Measurements from ENCODE around the gene TMEM255B. TPM values are rescaled to one million over a fixed set of nuclear protein-coding genes. Genes with fewer than 3 reads are reported as not detected.

The TMEM255B gene
- total RNA-seq, 1 experiment from 2014 or later = 2.8 TPM

GRCh38 chr13:113843063-113843654 is 84.1 kb downstream of the TMEM255B start:
- no peak overlapping the region for H3T11ph ChIP-seq (ENCODE audit: low read length)

More at GRCh38 chr13:113843063-113843654, 84.1 kb downstream of the TMEM255B start:
- Histone ChIP-seq H3K23ac (ENCODE audit: insufficient read length, low read depth, low read length) (no peak overlapping the region), H2BK120ac (ENCODE audit: low read depth, low read length, poor library complexity, severe bottlenecking) (no peak overlapping the region), H3K4me1 (ENCODE audit: insufficient read depth, low read length) (no peaks in the 10 kb centered on the region), H3K14ac (ENCODE audit: insufficient read depth, low read length) (no peak overlapping the region; the same call in 1 of the 2 replicates), H3K79me1 (ENCODE audit: insufficient read depth, low read depth, low read length, poor library complexity, severe bottlenecking) (no peaks in the 10 kb centered on the region), H3K79me2 (ENCODE audit: insufficient read depth, low read length) (no peaks in the 10 kb centered on the region), H3K27me3 (ENCODE audit: insufficient read depth, low read length) (no peaks in the 10 kb centered on the region), H3K23me2 (ENCODE audit: insufficient read length, low read depth, low read length, poor library complexity, severe bottlenecking) (no peaks in the 10 kb centered on the region), H3K4me2 (ENCODE audit: insufficient read depth, insufficient read length, low read length) (no peak overlapping the region), H4K5ac (ENCODE audit: insufficient read length, low read depth, low read length) (no peak overlapping the region), H3K27ac (ENCODE audit: insufficient read length, low read depth, low read length) (no peak overlapping the region), H3K56ac (ENCODE audit: insufficient read length, low read depth, low read length) (no peak overlapping the region), H2BK20ac (ENCODE audit: low read depth, low read length, poor library complexity, severe bottlenecking) (no peak overlapping the region), H2AK5ac (ENCODE audit: insufficient read length, low read length) (no peak overlapping the region), H2BK15ac (ENCODE audit: low read depth, low read length) (no peak overlapping the region), H2BK5ac (ENCODE audit: insufficient read length, low read length) (no peak overlapping the region), H4K8ac (replicated peaks; ENCODE audit: insufficient read length, low read depth, low read length) (no peak overlapping the region), H2AFZ (ENCODE audit: low read length) (no peak overlapping the region), H3K18ac (ENCODE audit: insufficient read length, low read depth, low read length) (no peak overlapping the region), H4K91ac (ENCODE audit: insufficient read length, low read depth, low read length) (no peak overlapping the region), H3K9ac (ENCODE audit: extremely low read depth, insufficient read length, low read length) (no peak overlapping the region), H3K4ac (ENCODE audit: low read depth, low read length) (no peak overlapping the region), H4K20me1 (ENCODE audit: control insufficient read depth, insufficient read depth, insufficient read length) (no peaks in the 10 kb centered on the region), H2BK12ac (ENCODE audit: insufficient read length, low read depth, low read length) (no peak overlapping the region), H3K9me3 (ENCODE audit: control insufficient read depth, low read depth, low read length) (no peaks in the 10 kb centered on the region)
- Mint-ChIP-seq H3K27ac (peak overlapping the region in 1 of 3 experiments; percentile 70; a peak in 1 of 7 replicates), H3K36me3 (ENCODE audit: insufficient read depth in 1 of 3, low read depth in 3 of 3) (peaks cover 0 to 18% (median 6%) of the 10 kb centered on the region in 3 experiments; a peak in 4 of 7 replicates), H3K4me3 (no peak overlapping the region), H3K27me3 (ENCODE audit: low read depth) (no peaks in the 10 kb centered on the region), H3K4me1 (0 out of 4 replicates have a peak, but pooled peaks cover 0 to 5% of the 10 kb centered on the region in 2 experiments), H3K9me3 (no peaks in the 10 kb centered on the region)
- no peak for DNase-seq
- no CpG with 5 or more reads among the region's 30 CpGs for WGBS (ENCODE audit: extremely low coverage, insufficient read length, low lambda C conversion rate)
- TF ChIP-seq CTCF (conservative IDR thresholded peaks at IDR 0.05) = no peak

Data from H9 (cell line).